Stimulated activated CD4-positive, alpha-beta T cell treated with anti-CD3 and anti-CD28 coated beads, TNF-alpha, amount 100 ng/mL, for 24 hours (primary cell): ENCODE data around the gene TSEN54.

Source experiments
- DNase-seq, 3 experiments: peaks; one replicate each; pipeline ENCODE4 v3.0.0-alpha.2; 2020; ENCODE audit warnings: low read depth in 3 of 3

The TSEN54 gene

DNA sequence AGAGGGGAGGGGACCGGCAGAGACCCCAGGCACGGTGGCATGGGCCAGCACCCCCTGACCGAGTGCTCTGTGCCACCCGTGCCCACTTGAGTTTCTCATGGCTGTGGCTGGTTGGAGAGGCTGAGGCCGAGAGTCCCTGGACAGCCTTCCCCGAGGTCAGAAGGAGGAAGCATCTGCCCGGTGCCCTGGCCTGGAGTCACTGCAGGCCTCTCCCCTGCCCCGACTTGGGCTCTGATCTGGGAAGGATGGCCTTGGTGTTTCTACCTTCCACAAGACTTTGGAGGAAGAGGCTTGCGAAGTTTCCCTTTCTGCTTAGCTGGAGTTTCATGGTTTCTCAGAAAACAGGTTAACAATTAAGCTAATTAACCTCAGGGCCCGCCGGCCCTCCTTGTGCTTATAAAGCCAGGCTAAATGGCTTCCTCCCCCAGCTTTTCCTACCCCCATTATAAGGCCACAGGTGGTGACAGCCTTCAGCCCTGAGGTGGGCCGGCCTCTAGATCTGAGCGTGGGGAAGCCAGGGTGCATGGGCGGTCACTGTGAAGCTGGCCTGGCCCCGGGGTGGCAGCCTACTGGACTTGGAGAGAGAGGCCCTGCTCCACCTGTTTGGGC, 26.5 kb downstream of the TSEN54 start:
- no peak for DNase-seq

GRCh38 chr17:75544250-75544649, 27.9 kb downstream of the TSEN54 start:
- DNase-seq = no peak

GRCh38 chr17:75546181-75546580, 29.9 kb downstream of the TSEN54 start:
- DNase-seq = no peak

DNA sequence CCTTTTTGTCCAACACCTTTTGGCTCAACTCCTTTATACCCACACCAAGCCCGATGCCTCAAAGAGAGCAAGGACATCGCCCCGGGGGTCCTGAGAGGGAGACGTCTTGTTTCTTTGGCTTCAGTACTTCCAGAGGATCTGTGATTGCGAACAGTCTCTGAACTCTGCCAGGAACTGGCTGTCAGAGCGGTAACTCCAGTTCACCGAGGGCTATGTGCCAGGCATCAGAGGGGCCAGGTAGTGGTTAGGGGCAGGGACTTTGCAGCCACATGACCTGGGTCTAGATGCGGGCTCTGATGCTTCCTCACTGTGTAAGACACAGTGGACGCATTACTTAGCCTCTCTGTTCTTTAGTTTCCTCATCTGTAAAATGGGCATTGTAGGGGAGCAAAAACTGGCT, 30.8 kb downstream of the TSEN54 start:
- DNase-seq = no peak

DNA sequence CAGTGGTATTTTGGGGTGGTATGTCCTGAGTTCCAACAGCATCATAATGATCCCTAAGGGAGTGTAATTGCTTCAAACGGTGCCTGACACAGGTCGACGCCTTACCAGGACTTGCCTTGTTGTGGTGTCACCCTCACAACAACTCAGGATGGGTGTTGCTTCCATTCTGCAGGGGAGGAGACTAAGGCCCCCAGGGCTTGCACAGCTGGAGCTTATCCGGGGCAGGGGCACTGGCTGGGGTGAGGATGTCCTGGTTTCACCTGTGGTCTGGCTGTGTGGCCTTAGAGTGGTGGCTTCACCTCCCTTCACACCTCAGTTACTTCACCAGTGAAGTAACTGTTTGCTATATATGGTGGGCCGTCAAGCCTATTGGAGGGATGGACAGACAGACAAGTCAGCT, 32.5 kb downstream of the TSEN54 start:
- DNase-seq = no peak

GRCh38 chr17:75549246-75550138, 33.2 kb downstream of the TSEN54 start:
- no peak for DNase-seq

DNA sequence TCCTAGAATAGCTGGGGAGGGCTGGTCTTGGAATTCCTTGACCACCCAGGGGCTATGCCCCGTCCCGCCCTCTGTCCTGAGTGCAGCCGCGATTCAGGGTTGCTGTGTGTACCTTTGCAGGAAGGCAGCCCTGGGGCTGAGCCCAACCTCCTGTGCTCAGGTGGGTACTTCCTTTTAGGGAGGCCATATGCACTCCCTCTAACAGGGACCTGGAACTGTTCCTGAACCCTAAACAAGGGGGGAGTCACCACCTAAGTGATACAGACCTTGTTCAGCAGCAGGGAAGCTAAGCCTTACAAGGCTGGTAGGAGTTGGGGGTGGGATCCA, 33.8 kb downstream of the TSEN54 start:
- no peak for DNase-seq

DNA sequence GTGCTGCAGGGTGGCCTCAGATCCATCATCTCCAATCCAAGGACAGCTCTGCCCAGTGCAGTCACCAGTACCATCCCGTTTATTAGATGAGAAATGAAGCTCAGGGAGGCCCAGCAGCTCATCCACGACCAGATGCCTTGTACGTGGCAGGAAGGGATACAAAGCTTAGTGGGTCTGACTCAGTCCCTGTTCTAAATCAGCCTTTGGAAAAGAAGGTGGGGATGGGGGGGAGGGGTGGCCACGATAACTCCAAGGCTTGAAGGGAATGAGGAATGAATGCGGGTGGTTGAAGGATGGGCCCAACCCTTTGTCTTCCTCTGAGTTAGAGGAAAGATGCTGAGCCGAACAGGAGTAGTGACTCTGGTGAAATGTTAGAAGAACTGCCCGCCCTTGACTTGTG, 34.9 kb downstream of the TSEN54 start:
- DNase-seq = no peak

DNA sequence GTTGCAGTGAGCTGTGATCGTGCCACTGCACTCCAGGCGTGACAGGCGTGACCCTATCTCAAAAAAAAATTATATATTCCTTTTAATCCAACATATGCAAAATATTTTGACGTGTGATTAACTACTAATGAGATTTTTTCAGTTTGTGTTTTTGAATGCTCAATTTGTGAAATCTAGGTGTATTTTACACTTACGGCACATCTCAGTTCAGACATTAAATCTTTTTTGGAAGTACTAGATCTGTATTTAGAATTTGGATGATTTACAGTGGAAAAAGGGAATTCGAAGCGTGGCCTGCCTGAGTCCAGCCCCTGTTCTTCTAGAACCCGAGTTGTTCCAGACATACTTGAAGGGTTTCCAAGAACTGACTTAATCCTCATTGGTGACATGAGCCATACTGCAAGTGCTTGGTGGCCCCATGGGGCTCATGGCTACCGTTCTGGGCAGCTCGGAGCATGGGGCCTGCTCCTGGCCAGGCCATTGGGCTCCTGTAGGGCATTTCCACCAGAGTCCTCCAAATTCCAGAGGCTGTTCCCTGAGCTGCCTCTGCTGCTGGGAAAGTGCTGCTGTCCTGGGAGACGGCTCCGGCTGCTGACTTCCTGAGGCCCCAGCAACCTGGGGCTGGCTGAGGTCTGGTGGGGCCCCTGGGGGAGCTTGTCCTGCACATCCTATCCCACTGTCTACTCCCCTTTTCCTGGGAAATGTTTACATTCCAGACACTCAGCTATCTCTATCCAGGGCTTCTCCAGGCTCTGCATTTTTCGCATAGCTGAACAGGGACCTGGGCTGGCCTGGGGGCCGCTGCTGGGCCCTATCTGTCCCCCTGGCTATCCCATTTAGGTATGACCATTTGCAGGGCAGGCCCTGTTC, 36.3 kb downstream of the TSEN54 start:
- no peak for DNase-seq

GRCh38 chr17:75553295-75554110, 37.2 kb downstream of the TSEN54 start:
- DNase-seq = no peak

DNA sequence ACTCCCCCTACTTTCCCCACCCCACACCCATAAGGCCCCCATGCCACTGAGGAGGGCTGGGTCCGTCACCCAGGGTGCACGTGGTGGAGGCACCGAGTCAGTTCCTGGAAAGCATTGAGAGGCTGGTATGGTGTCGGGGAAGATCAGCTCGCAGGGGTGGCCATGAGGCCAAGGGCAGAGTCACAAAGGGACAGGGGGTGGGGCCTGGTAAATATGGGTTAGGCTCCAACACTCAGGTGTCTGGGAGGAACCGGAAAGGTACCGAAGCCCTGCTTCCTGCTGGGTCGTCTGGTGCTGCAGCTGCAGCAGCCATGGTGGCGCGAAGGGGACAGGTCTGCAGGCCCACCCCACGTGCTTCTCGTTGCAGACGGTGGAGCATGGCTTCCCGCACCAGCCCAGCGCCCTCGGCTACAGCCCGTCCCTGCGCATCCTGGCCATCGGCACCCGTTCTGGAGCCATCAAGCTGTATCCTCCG, 39.4 kb downstream of the TSEN54 start:
- no peak for DNase-seq

DNA sequence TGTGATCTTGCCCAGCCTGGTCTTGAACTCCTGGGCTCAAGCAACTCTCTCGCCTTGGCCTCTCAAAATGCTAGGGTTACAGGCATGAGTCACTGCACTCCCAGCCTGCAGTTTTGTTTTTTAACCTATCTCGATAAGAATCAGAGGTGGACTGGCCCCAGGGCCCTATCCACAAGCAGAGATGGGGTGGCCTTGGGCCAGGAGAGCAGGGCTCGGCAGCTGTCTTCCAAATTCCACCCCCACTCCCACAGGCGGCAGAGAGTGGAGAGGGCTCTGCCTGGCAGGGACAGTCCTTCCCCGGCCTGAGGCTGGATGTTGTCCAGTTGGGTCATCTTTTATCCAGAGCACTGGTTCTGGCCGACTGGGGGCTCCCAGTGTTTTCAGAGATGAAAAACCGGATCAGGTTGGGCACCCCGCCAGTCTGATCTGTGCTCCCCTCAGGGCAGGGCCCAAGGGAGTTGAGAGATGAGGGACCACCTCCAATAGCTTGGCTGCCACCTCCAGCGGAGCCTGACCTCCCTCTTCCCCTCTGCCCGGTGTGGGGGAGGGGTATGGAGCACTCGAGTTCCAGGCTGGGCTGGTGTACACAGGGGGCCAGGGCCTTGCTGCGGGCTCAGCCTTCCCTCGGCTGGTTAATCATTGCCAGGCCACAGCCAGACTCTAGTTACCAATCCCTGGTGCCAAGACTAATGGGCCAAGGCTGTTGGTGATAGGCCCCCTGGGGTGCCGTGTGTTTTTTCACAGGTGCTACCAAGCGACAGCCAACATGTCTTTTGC, 40.9 kb downstream of the TSEN54 start:
- DNase-seq = no peak

GRCh38 chr17:75557852-75558665, 41.7 kb downstream of the TSEN54 start:
- DNase-seq = no peak

- DNase-seq = no peak
Observed at GRCh38 chr17:75558666-75559530, 42.6 kb downstream of the TSEN54 start.

- DNase-seq = no peak
Observed at GRCh38 chr17:75559958-75560533, 43.7 kb downstream of the TSEN54 start.

GRCh38 chr17:75561927-75562603, 45.7 kb downstream of the TSEN54 start:
- DNase-seq = no peak

- no peak for DNase-seq
Observed at GRCh38 chr17:75563063-75563758, 46.9 kb downstream of the TSEN54 start.
